Measurements from ENCODE around the gene TTYH2. TPM values are rescaled to one million over a fixed set of nuclear protein-coding genes. Genes with fewer than 3 reads are reported as not detected.

TTYH2 gene
- total RNA-seq, 4 donors from 2014 or later = 12.4 to 24.7 (median 18.8) TPM

DNA sequence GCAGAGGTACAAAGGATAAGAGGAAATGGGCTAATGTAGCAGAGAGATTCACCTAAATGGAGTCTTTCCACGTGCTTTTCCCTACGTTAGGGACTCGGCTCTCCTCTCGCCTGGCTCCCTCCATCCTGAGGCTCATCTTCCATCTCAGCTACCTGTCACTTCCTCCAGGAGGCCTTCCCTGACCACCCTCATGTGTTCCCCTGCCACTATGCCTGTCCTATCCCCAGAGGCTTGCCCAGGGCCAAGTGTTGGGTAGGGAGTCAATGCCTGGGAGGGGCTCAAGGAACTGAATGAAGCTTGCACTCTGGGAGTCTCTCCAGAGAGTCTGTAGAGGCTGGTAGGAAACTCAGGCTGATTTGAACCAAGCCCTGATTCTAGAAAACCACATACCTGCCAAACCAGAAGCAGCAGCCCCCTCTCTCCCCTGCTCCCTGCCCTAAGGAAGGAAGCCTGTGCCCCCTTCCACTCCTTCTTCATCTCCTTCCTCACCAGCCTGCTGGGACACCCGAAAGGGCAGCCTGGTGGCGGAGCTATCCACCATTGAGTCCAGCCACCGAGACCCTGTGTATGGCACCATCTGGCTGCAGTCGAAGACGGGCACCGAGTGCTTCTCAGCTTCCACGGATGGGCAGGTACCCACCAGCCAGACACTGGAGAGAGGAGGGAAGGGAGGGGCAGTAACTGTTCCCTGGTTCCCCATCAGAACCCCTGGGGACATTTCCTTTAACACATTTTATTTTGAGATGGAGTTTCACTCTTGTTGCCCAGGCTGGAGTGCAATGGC, 86.0 kb downstream of the TTYH2 start:
- TF ChIP-seq, protein P1, sequence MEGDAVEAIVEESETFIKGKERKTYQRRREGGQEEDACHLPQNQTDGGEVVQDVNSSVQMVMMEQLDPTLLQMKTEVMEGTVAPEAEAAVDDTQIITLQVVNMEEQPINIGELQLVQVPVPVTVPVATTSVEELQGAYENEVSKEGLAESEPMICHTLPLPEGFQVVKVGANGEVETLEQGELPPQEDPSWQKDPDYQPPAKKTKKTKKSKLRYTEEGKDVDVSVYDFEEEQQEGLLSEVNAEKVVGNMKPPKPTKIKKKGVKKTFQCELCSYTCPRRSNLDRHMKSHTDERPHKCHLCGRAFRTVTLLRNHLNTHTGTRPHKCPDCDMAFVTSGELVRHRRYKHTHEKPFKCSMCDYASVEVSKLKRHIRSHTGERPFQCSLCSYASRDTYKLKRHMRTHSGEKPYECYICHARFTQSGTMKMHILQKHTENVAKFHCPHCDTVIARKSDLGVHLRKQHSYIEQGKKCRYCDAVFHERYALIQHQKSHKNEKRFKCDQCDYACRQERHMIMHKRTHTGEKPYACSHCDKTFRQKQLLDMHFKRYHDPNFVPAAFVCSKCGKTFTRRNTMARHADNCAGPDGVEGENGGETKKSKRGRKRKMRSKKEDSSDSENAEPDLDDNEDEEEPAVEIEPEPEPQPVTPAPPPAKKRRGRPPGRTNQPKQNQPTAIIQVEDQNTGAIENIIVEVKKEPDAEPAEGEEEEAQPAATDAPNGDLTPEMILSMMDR (IDR thresholded peaks at IDR 0.05) = no peak
- TF ChIP-seq POLR2A (IDR thresholded peaks at IDR 0.05) = no peak
- intact Hi-C loops (cut with DNase I) = loop anchor here (2.0 to 5.0 kb wide), 2 partner anchors 61 to 87 kb away; partner anchors contain the start of genes BTBD17 and TTYH2
- Histone ChIP-seq H3K4me1 (peaks cover 43 to 57% of the 10 kb centered on the region in 2 donors), H3K4me3 (replicated peaks in 1 of 3) (no peak overlapping the region), H3K9me3 (no peaks in the 10 kb centered on the region), H3K27me3 (no peaks in the 10 kb centered on the region), H3K36me3 (no peaks in the 10 kb centered on the region), H3K27ac (peak overlapping the region; percentile 64 to 85 (median 76))
- peak; percentile 53 to 54 for DNase-seq
- 47 to 60% methylated on average over 5 to 11 of the region's 11 CpGs for WGBS, 2 donors

DNA sequence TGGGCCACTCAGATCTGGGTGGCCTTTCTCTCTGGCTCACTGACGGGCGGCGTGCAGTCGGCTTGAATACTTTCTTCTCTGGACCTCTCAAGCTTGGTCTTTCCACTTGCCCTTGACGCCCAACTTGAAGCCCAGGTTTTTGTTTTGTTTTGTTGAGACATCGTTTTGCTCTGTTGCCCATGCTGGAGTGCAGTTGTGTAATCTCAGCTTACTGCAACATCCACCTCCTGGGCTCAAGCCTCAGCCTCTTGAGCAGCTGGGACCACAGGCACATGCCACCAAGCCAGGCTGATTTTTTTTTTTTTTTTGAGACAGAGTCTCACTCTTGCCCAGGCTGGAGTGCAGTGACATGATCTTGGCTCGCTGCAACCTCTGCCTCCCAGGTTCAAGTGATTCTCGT, 89.9 kb downstream of the TTYH2 start:
- WGBS, 2 donors = 30 to 40% methylated on average over 8 of the region's 8 CpGs
- peaks cover 25 to 37% of the 10 kb centered on the region in 2 donors for H3K4me1 ChIP-seq
- DNase-seq = peak; percentile 93 to 94
- no peaks in the 10 kb centered on the region for H3K27me3 ChIP-seq
- intact Hi-C loops (cut with DNase I) = no loop called here
- no peak overlapping the region for H3K4me3 ChIP-seq (replicated peaks in 1 of 3)
- H3K36me3 ChIP-seq = no peaks in the 10 kb centered on the region
- H3K9me3 ChIP-seq = no peaks in the 10 kb centered on the region
- peak overlapping the region in 2 of 3 donors; percentile 54 to 74 for H3K27ac ChIP-seq
- TF ChIP-seq, protein P1 (IDR thresholded peaks at IDR 0.05) = no peak
- no peak for TF ChIP-seq POLR2A (IDR thresholded peaks at IDR 0.05)

DNA sequence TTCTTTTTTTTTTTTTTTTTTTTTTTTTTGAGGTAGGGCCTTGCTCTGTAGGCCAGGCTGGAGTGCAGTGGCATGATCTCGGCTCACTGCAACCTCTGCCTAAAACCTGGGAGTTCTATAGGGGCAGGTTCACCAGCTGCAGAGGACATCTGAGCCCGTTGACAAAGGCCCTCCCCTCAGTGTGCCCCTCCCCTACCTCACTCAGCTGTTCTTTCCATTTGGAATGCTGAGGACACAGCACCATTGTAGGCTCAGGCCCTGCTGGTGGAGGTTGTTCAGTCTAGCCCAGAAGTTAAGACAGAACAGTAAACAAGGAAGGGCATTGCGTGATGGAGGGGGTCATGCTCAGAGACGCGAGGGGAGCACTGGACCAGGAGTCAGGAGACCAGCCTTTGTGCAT, 90.8 kb downstream of the TTYH2 start:
- Histone ChIP-seq H3K27ac (no peak overlapping the region), H3K27me3 (no peaks in the 10 kb centered on the region), H3K4me3 (replicated peaks in 1 of 3) (no peak overlapping the region), H3K4me1 (peaks cover 23 to 32% of the 10 kb centered on the region in 2 donors), H3K36me3 (no peaks in the 10 kb centered on the region), H3K9me3 (no peaks in the 10 kb centered on the region)
- TF ChIP-seq, protein P1 (IDR thresholded peaks at IDR 0.05) = no peak
- TF ChIP-seq POLR2A (IDR thresholded peaks at IDR 0.05) = no peak
- DNase-seq = no peak
- intact Hi-C loops (cut with DNase I) = no loop called here
- WGBS, 2 donors = 81 to 86% methylated on average over 5 of the region's 5 CpGs

DNA sequence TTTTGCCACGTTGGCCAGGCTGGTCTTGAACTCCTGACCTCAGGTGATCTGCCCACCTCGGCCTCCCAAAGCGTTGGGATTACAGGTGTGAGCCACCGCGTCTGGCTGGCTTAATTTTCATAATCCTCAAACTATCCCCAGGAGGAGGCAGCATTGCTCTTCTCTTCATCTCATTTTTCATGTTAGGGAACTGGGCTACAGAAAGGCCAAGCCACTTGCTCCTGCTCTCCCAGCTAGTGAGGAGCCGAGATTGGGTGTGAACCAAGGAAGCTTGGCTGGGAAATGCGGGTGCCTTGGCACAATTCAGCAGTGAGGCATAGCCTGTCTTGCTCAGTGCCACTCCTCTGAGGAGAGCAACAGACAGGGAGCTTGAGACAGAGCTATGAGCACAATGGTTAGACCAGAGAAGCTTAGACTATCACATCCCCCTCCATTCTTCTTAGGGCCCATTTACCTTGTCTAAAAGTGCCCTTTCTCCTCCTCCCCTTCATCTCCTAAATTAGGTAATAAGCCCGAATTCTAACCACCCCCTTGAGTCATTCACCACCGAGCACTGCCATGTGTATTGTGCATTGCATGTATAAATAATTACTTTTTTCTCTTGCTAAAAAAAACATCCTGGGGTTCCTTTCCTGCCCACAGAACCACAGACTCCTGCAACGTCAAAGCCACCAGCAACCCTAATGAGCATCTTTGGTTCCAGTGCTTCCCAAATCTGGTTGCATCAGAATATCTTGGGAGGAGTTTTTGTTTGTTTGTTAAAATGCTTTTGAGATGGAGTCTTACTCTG, 92.7 kb downstream of the TTYH2 start:
- no peak overlapping the region for H3K4me3 ChIP-seq (replicated peaks in 1 of 3)
- 64 to 65% methylated on average over 10 of the region's 10 CpGs for WGBS, 2 donors
- H3K36me3 ChIP-seq = no peaks in the 10 kb centered on the region
- intact Hi-C loops (cut with DNase I) = no loop called here
- H3K27ac ChIP-seq = no peak overlapping the region
- TF ChIP-seq, protein P1 (IDR thresholded peaks at IDR 0.05) = peak in 3 of 6 experiments; percentile 18 to 48 (median 41)
- no peak for TF ChIP-seq POLR2A (IDR thresholded peaks at IDR 0.05)
- no peak for DNase-seq
- no peaks in the 10 kb centered on the region for H3K9me3 ChIP-seq
- peaks cover 24 to 31% of the 10 kb centered on the region in 2 donors for H3K4me1 ChIP-seq
- H3K27me3 ChIP-seq = no peaks in the 10 kb centered on the region
